Keratinocyte (primary cell): Measurements from ENCODE around the gene ACAP2.

Experiments used
- CTCF ChIP-seq, 3 experiments: IDR thresholded peaks in 1 of 3; conservative IDR thresholded peaks in 1 of 3; optimal IDR thresholded peaks in 1 of 3; 2 replicates in 2 of 3; 3 replicates in 1 of 3; pipeline versions ENCODE3 to v1.5.1; 2011; ENCODE audit warnings: low read length in 3 of 3, mild to moderate bottlenecking in 3 of 3, moderate library complexity in 2 of 3, control low read depth in 1 of 3, inconsistent platforms in 1 of 3; ENCODE audit not compliant: insufficient read depth in 2 of 3; ENCODE audit errors: extremely low read depth in 1 of 3
- EZH2 ChIP-seq: IDR thresholded peaks from one replicate; pipeline ENCODE4 v1.6.1; 2012; ENCODE audit warnings: inconsistent platforms, mild to moderate bottlenecking, low read length, moderate library complexity

GRCh38 chr3:195442573-195443390 lies at the start of gene ACAP2:
- TF ChIP-seq CTCF (optimal IDR thresholded peaks at IDR 0.05 in 1 of 3, IDR thresholded peaks at IDR 0.05 in 1 of 3, conservative IDR thresholded peaks at IDR 0.05 in 1 of 3; ENCODE audit: extremely low read depth in 1 of 3, insufficient read depth in 2 of 3, low read length in 3 of 3): no peak
- TF ChIP-seq EZH2: no peak
